Uterus (tissue), 2 donors: Measurements from ENCODE around the gene SIRT1.

Experiments used
- CTCF ChIP-seq, 4 experiments: fragments of 200-600 bp in 2 of 4; fragments of 450-650 bp in 2 of 4; sonication (generic) in 2 of 4; IDR thresholded peaks; one replicate each; pipeline ENCODE4 v1.5.1; 2016 to 2019; ENCODE audit warnings: antibody characterized with exemption in 4 of 4, mild to moderate bottlenecking in 2 of 4, moderate library complexity in 1 of 4
- POLR2A ChIP-seq, 2 donors: fragments of 450-650 bp; IDR thresholded peaks; one replicate each; pipeline ENCODE4 v1.6.1; 2016; ENCODE audit warnings: antibody characterized with exemption in 2 of 2, mild to moderate bottlenecking in 1 of 2, moderate library complexity in 1 of 2

DNA sequence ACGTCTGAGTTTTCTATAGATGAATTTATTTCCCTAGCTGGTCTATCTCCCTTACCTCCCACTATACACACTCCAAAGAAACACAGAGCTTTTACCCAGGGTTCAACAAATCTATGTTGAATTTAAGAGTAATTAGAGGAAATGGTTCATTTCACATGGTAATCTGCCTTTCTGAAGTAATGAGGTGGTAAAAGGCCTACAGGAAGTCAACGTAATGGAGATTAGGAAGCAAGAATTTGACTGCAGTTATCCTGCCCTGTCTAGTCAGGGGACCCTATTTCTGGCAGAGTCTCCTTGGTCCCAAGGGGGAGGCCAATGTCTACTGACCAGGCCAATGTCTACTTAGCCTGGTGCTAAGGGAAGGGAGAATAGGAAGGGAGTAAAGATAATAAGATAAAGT is 21.4 kb upstream of the SIRT1 start:
- TF ChIP-seq CTCF (IDR thresholded peaks at IDR 0.05), result no peak
- TF ChIP-seq POLR2A (IDR thresholded peaks at IDR 0.05), result no peak
